ENCODE measurements around the gene TMEM60.

DNA sequence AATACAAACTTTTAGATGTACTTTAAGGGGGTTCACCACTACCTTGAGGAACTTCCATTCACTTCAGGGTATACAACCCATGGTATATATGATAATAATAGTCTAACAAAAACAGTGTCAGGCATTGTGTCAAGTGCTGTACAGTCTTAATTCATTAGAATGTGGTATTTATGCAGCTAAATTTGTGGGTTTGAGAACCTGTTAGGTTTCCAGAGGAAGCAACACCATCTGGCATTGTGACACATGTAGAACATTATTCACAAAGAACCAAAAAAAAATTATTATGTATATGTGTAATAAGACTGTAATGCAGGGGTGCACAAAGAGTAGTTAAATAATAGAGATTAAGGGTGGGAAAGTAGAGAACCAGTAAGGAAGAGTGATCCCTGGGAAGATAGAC, 26.3 kb downstream of the TMEM60 start:
- TF ChIP-seq, protein P1, sequence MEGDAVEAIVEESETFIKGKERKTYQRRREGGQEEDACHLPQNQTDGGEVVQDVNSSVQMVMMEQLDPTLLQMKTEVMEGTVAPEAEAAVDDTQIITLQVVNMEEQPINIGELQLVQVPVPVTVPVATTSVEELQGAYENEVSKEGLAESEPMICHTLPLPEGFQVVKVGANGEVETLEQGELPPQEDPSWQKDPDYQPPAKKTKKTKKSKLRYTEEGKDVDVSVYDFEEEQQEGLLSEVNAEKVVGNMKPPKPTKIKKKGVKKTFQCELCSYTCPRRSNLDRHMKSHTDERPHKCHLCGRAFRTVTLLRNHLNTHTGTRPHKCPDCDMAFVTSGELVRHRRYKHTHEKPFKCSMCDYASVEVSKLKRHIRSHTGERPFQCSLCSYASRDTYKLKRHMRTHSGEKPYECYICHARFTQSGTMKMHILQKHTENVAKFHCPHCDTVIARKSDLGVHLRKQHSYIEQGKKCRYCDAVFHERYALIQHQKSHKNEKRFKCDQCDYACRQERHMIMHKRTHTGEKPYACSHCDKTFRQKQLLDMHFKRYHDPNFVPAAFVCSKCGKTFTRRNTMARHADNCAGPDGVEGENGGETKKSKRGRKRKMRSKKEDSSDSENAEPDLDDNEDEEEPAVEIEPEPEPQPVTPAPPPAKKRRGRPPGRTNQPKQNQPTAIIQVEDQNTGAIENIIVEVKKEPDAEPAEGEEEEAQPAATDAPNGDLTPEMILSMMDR (IDR thresholded peaks at IDR 0.05 in 2 of 3, conservative IDR thresholded peaks at IDR 0.05 in 1 of 3; ENCODE audit: control insufficient read depth in 2 of 3, extremely low read depth in 1 of 3, insufficient read depth in 1 of 3, low read depth in 3 of 3, low read length in 3 of 3): no peak
- TF ChIP-seq, protein P2, sequence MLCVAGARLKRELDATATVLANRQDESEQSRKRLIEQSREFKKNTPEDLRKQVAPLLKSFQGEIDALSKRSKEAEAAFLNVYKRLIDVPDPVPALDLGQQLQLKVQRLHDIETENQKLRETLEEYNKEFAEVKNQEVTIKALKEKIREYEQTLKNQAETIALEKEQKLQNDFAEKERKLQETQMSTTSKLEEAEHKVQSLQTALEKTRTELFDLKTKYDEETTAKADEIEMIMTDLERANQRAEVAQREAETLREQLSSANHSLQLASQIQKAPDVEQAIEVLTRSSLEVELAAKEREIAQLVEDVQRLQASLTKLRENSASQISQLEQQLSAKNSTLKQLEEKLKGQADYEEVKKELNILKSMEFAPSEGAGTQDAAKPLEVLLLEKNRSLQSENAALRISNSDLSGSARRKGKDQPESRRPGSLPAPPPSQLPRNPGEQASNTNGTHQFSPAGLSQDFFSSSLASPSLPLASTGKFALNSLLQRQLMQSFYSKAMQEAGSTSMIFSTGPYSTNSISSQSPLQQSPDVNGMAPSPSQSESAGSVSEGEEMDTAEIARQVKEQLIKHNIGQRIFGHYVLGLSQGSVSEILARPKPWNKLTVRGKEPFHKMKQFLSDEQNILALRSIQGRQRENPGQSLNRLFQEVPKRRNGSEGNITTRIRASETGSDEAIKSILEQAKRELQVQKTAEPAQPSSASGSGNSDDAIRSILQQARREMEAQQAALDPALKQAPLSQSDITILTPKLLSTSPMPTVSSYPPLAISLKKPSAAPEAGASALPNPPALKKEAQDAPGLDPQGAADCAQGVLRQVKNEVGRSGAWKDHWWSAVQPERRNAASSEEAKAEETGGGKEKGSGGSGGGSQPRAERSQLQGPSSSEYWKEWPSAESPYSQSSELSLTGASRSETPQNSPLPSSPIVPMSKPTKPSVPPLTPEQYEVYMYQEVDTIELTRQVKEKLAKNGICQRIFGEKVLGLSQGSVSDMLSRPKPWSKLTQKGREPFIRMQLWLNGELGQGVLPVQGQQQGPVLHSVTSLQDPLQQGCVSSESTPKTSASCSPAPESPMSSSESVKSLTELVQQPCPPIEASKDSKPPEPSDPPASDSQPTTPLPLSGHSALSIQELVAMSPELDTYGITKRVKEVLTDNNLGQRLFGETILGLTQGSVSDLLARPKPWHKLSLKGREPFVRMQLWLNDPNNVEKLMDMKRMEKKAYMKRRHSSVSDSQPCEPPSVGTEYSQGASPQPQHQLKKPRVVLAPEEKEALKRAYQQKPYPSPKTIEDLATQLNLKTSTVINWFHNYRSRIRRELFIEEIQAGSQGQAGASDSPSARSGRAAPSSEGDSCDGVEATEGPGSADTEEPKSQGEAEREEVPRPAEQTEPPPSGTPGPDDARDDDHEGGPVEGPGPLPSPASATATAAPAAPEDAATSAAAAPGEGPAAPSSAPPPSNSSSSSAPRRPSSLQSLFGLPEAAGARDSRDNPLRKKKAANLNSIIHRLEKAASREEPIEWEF (IDR thresholded peaks at IDR 0.05; ENCODE audit: insufficient replicate concordance, low read depth, low read length): no peak
- TF ChIP-seq, protein P3, sequence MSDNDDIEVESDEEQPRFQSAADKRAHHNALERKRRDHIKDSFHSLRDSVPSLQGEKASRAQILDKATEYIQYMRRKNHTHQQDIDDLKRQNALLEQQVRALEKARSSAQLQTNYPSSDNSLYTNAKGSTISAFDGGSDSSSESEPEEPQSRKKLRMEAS (IDR thresholded peaks at IDR 0.05; ENCODE audit: low read depth, low read length): no peak
- TF ChIP-seq MXI1 (IDR thresholded peaks at IDR 0.05; ENCODE audit: low read depth, low read length) (no peak), SIN3A (IDR thresholded peaks at IDR 0.05; ENCODE audit: low read depth, low read length) (no peak), SMC3 (IDR thresholded peaks at IDR 0.05; ENCODE audit: borderline replicate concordance, low read length) (no peak), GABPA (IDR thresholded peaks at IDR 0.05; ENCODE audit: low read depth) (no peak), EP300 (IDR thresholded peaks at IDR 0.05; ENCODE audit: borderline replicate concordance in 1 of 2, control insufficient read depth in 1 of 2, low read depth in 2 of 2, low read length in 2 of 2) (no peak), RCOR1 (conservative IDR thresholded peaks at IDR 0.05; ENCODE audit: low read depth, low read length) (no peak), NFYA (IDR thresholded peaks at IDR 0.05; ENCODE audit: borderline replicate concordance, low read depth, low read length) (no peak)
- TF ChIP-seq, protein P4, sequence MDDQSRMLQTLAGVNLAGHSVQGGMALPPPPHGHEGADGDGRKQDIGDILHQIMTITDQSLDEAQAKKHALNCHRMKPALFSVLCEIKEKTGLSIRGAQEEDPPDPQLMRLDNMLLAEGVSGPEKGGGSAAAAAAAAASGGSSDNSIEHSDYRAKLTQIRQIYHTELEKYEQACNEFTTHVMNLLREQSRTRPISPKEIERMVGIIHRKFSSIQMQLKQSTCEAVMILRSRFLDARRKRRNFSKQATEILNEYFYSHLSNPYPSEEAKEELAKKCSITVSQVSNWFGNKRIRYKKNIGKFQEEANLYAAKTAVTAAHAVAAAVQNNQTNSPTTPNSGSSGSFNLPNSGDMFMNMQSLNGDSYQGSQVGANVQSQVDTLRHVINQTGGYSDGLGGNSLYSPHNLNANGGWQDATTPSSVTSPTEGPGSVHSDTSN (IDR thresholded peaks at IDR 0.05; ENCODE audit: insufficient replicate concordance, low read depth, low read length): no peak
